NOMO-1 treated with dmso at 0.1 percent for 144 hours (cell line): ENCODE data around the gene METTL26.

Source experiments
- DNase-seq: peaks from one replicate; lab custom pipeline; 2025; ENCODE audit not compliant: unreplicated experiment; lab: John Stamatoyannopoulos, UW

The METTL26 gene

DNA sequence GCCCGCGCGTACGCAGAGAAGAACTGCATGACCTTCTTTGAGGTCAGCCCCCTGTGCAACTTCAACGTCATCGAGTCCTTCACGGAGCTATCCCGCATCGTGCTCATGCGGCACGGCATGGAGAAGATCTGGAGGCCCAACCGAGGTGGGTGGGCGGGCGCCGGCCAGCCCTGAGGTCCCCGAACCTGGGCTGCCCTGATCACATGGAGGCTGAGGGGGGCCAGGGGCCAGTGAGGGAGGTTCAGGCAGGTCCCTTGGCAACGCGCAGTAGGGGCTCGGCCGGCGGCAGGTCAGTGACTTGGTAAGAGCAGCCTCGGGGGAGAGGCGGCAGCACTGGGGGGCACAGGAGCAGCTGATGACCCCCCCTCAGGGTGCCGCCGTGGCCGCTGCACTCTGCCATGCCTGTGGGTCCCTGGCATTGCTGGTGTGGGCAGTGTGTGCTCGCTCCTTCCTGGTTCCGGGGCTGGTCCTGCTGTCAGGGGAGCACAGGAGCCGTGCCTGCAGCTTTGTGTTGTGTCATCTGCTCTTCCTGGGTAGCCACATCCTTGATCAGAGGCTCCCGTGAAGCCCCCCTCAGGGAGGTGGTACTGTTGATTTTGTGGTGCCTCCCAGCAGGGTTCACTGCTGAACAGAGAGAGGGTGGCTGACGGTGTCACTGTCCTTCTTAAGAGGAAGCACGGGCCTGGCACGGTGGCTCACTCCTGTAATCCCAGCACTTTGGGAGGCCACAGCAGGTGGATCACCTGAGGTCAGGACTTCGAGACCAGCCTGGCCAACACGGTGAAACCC lies 9.9 kb downstream of the METTL26 start:
- no peak for DNase-seq

DNA sequence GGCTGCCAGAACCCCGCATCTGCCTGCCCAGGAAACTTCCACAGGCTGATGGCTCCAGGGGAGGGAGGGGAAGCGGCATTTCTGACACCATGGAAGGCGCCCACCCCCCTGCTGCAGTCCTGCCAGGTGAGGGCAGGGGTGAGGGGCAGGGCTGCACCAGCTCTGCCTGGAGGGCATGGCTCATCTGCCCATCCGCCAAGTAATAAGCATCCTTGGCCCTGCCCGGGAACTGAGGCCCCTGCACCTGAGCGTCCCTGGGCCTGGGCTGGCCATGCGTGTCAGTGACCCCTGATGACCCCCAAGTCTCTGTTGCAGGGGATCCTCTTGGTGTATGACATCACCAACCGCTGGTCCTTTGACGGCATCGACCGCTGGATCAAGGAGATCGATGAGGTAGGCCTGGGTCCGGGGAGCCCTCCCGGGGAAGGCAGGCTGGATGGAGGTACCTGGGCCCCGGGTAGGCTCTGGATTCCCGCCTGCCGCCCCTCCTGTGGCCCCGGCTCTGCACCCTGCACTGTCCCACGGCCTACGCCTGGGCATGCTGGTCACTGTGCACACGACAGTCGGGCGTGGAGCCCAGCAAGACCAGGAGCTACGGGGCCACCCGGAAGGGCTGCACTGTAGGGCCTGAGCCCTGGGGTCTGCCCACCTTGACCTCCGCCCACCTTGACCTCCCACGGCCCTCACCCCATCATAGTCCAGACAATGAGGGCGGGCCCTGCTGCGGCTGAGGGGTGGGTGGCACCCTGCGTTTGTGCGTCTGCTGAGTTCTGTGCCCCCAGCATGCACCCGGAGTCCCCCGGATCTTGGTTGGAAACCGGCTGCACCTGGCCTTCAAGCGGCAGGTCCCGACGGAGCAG lies 10.8 kb downstream of the METTL26 start:
- DNase-seq: no peak

DNA sequence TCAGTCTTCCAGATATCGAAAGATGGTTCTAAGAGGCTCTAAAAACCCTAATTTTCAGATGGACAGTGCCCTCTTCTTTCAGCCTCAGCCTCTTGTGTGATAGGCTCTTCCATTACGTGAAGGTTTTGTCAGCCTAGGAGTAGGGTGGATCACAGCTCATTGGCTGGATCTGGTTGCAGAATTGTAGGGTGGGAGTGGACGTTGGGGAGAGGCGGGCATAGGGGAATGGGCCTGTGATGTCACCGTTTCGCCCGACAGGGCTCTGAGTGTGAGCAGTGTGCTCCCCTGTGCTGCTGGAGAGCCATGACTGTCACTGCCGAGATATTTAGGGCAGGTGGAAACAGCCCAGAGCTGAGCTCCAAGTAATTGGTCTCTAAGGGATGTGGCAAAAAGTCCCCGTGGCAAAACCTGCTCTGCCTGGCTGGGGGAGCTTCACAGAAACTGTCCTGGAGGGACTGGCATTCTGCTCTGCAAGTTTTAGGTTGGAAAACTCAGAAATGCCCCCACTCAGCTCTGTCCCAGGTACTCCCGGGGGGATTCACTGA lies 11.5 kb downstream of the METTL26 start:
- no peak for DNase-seq

DNA sequence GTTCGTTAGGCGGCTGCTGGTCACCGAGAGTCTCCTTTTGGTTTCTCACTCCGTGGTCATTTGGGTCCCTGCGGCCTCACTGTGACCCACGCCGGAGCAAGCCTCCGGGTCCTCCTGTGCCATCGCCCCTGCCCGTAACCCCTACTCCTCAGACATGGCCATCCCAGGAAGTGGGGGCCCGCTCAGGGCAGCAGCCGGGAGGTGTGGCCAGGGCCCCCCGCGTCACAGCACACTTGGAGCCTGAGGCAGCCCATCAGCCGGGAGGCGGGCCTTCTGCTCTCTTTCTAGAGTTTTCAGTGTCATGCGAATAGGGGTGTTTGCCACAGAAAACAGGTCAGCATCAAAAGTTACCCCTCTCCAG lies 13.2 kb downstream of the METTL26 start:
- no peak for DNase-seq

DNA sequence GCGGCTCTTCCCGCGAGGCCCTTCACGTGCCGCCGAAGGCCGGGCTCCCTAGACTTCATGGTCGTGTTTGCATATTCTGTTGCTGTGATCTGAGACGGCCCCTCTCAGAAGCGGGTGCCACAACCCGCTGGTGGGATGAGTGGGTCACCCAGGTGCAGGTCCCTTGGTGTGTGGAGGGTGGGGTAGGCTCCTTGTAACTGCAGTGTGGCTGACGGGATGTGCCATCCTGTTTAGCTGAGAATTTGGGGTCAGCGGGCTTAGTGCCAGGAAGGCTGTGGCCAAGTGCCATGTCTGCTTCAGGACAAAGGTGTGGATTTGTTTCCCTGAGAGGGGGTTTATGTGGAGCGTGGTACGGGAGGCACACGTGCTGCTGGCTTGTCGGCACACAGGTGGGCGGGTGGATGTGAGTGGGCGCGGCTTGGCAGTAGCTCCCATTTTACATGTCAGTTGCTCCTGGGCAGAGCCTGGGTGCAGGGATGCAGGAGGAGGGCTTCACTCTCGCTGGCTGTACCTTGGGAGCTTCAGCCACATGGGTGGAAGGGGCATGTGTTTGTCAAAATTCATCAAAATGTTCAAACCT lies 14.5 kb downstream of the METTL26 start:
- DNase-seq: no peak

DNA sequence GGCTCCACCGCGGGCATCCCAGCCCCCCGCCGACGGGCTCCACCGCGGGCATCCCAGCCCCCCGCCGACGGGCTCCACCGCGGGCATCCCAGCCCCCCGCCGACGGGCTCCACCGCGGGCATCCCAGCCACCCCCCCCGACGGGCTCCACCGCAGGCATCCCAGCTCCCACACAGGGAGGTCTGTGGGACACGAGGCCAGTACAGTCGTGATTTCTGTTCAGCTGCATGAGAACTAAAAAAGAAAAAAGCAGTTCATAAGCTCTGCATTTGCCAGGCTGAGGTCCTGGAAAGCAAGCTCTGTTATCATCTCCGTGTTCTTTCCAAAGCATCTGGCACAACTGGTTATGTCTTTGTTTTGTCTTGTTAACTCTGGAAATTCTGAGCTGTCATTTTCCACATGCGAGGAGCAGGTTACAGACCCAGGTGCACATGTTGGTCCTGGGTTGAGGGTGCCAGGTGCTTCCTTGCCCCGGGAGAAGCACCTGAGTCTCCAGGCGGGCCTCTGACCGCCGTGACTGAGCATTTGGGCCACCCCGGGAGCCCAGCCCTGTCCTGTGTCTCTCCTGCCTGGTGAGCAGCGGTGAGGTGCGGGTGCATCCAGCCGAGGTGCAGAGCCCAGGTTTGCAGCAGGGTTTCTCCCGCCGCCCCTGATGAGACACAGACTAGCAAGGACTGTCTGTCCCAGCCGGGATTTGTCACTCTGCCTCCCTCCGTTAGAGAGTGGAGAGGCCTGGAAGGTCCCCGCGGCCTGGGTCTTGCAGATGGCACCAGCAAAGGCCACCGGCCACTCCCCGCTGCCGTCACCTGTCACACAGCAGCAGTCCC lies 15.2 kb downstream of the METTL26 start:
- DNase-seq: no peak

DNA sequence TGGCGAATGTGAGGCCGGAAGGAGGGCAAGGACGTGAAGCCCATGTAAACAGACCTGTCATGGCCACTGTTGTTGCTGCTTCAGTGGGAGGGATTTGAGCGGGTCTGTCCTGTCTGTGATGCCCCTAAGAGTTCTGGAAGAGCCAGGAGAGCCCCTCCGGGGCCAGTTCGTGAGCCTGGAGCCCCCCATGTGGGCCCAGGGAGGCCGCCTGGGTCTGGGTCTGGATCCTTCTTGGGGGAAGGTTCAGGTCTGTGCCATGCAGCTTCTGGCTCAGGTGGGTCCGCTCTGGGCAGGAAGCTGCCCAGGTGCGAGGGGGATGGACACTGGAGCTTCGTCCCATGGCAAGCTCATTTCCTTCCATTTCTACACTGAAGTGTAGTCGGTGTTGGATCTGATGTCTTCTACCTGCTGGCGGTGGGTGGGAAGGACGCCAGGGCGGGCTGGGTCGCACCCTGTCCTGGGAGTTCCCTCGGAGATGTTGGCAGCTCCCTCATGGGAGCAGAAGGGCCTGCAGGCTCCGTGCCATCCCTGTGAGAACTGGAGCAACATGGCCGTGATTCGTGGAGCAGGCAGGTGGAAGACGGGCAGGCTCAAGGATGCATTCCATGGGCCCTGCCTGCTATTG lies 16.5 kb downstream of the METTL26 start:
- DNase-seq: no peak

DNA sequence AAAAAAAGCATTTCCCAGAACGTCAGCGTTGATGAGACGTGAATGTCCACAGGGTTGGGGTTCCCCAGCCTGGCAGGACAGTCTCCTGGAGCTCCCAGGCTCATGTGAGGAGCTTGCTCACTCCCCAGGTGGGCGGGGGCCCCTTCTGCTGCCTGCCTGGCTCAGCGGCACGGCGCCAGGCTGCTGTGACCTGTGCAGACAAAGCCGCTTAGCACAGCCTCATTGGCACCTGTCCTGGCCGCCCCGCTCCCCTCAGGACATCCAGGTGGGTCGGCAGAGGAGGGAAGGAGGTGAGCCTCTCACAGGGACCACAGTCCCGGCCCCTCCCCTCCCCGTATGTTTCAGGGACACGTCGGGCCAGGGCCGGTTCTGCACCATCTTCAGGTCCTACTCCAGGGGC lies 18.2 kb downstream of the METTL26 start:
- no peak for DNase-seq

DNA sequence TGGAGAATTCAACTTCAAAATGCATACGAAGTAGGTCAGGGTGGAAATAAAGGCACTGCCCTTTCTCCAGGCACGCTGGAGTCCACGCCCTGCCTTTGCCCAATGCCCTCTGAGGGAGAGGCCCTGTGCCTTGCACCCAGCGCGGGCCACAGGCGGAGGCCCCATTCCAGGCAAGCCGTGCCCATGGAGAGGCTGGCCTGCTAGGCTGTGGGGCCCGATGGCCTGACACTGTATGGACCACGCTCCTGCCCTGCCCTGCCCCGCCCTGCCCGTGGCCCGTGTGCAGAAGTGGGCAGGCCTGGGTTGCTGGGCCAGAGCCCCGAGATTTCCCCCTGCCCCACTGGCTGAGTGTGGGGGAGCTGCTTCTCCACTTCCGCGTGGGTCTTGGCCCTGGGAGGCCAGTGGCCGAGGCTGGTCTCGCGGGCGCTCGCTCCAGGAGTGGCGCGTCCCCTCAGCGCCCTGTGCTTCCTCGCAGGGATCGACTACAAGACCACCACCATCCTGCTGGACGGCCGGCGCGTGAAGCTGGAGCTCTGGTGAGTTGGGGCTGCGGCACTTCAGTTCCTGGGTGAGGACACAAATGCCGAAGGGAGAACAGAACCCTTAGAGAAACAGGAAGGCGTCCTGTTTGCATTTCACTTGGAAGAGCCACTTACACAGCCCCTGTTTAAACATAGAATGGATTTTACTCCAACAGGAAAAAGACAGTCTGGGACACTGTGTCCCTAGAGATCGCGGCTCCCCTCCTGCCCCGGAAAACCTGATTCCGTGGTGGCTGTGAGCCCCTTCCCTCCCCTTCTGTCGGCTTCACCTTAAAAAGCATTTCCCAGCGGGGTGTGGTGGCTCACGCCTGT lies 19.1 kb downstream of the METTL26 start:
- DNase-seq: no peak

GRCh38 chr16:615122-615521 lies 21.0 kb downstream of the METTL26 start:
- DNase-seq: no peak

DNA sequence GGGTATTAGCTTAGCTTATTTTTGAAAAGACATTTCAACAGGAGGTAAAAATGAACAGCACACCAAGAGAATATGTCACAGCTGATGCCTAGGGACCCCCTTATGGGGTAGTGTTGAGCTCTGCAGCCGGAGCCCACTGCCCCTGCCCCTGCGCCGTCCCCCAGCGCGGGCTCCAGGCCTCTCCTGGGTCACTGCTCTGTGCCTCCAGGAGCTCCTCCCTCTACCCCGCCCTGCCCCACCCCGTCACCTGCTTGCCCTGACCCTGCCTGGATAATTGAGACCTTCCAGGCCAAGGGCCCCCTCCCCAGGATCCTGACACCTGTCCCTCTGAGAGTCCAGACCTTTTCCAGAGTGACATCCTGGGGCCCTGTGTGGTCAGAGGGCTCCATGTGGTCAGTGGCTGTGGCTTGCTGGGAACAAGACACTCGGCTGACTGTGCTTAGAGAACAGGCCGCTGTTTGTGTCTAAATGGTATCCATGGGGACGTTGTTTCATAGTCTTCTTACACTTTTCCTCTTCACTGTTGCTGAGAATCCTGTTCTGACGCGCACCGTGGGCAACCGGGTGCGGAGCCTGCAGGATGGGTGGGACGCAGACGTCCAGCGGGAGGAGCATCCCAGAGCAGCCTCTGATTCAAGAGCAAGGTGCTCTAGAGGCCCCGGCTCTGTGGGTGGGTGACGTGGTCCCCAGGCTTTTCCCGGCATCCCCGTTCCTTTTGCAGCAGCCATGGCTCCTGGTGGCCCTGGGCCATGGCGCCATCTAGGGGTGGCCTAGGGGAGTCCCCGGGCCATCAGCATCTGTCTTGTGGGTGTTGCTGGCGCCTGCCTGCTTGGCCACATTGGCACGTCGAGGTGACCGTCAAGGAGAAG lies 25.4 kb downstream of the METTL26 start:
- DNase-seq: no peak

GRCh38 chr16:609984-610383 lies 26.1 kb downstream of the METTL26 start:
- no peak for DNase-seq

- no peak for DNase-seq
These were observed 26.8 kb downstream of the METTL26 start for GRCh38 chr16:609316-609715.

DNA sequence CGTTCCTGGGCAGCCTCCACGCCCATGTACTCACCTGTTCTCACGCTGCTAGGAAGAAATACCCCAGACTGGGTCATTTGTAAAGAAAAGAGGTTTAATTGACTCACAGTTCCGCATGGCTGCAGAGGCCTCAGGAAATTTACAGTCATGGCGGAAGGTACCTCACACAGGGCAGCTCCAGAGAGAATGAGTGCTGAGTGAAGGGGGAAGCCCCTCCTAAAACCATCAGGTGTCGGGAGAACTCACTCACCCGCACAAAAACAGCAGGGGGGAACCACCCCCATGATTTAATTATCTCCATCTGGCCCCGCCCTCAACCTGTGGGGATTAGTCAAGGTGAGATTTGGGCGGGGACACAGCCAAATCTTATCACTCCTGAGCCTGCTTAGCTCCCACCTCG lies 28.1 kb downstream of the METTL26 start:
- DNase-seq: no peak

GRCh38 chr16:606656-607307 lies 29.3 kb downstream of the METTL26 start:
- no peak for DNase-seq

GRCh38 chr16:603933-604332 lies 32.2 kb downstream of the METTL26 start:
- DNase-seq: no peak

DNA sequence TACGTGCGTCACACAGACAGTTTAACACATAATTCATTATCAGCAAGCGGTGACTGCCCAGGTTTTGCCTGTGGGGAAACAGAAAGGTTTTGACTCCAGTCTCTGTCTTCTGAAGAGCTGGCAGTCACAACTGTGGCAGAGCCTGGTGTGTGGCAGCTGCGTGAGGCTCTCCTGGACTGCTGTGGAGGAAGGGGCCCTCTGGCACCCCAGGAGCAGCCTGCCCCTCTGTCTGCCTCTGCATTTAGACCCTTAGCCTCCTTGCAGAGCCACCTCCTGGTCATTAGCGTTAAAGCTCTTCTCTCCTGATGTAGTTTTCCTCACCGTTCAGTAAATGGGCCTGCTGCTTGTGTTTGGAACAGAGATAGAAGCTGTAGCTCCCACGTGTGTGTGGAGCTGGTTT lies 35.3 kb downstream of the METTL26 start:
- DNase-seq: no peak
